K562 (cell line): Measurements from ENCODE around the gene SHISAL1. TPM values are rescaled to one million over a fixed set of nuclear protein-coding genes. Genes with fewer than 3 reads are reported as not detected.
A peak's percentile ranks its signal among the peaks of the same experiment; 100 is the strongest.

Experiments
- CEBPG ChIP-seq, 3 experiments: fragments of 200-800 bp in 1 of 3; sonication (Bioruptor generic) in 1 of 3; sonication (generic) in 1 of 3; formaldehyde crosslinking in 1 of 3; IDR thresholded peaks in 2 of 3; conservative IDR thresholded peaks in 1 of 3; 2 replicates each; pipeline versions ENCODE4 v1.6.1 to v1.8.0; 2016 to 2022; ENCODE audit warnings: missing compliant biosample characterization in 2 of 3, missing genetic modification characterization in 2 of 3, mild to moderate bottlenecking in 1 of 3, missing genetic modification reagents in 1 of 3
- HNRNPL ChIP-seq: fragments of 200-400 bp; formaldehyde crosslinking; IDR thresholded peaks from 2 replicates; pipeline ENCODE4 v1.6.1; 2017; ENCODE audit warnings: low read depth, mild to moderate bottlenecking, low read length
- JUN ChIP-seq, 2 experiments: sonication (generic) in 1 of 2; formaldehyde crosslinking in 1 of 2; IDR thresholded peaks; 2 replicates each; pipeline versions ENCODE4 v1.6.1 to v1.8.0; 2012 to 2022; ENCODE audit warnings: borderline replicate concordance in 2 of 2, mild to moderate bottlenecking in 2 of 2, improper control_type of control experiment in 1 of 2, low read depth in 1 of 2, low read length in 1 of 2, missing genetic modification reagents in 1 of 2
- XRCC3 ChIP-seq: fragments of 450-650 bp; IDR thresholded peaks from 2 replicates; pipeline ENCODE4 v1.6.1; 2017; ENCODE audit warnings: mild to moderate bottlenecking, moderate library complexity
- ZNF57 ChIP-seq: fragments of 450-650 bp; formaldehyde crosslinking; IDR thresholded peaks from 2 replicates; pipeline ENCODE4 v1.4.0; 2020; ENCODE audit warnings: mild to moderate bottlenecking, moderate library complexity
- polyA plus RNA-seq, 8 experiments: library from polyadenylated mRNA; depleted of rRNA in 4 of 8; stranded (reverse) in 5 of 8; unstranded in 3 of 8; fragments of >200 nt; fragmentation: Nextera tagmentation in 2 of 8; fragmentation: Illumina TruSeq in 1 of 8; extraction: Ambion mirVana in 2 of 8; extraction: Trizol in 1 of 8; gene quantifications; 2 replicates each; pipeline versions ENCODE4 v1.2.1 to v1.2.3, GENCODE V29; 2011 to 2014; ENCODE audit warnings: inconsistent platforms in 1 of 8, missing spikeins in 1 of 8
- total RNA-seq, 7 experiments: library from RNA; depleted of rRNA in 6 of 7; stranded (reverse); fragments of >200 nt in 6 of 7; fragmentation: Illumina TruSeq in 2 of 7; extraction: Trizol in 2 of 7; gene quantifications; 2 replicates each; pipeline versions ENCODE4 v1.2.1 to v1.2.3, GENCODE V29; 2011 to 2021; ENCODE audit warnings: low replicate concordance in 1 of 7
- TF ChIP-seq, protein P1 (sequence below): fragments of 450-650 bp; formaldehyde crosslinking; IDR thresholded peaks from 2 replicates; pipeline ENCODE4 v1.4.0; 2020; ENCODE audit warnings: mild to moderate bottlenecking, moderate library complexity
- TF ChIP-seq, protein P2 (sequence below): fragments of 200-800 bp; sonication (Bioruptor generic); IDR thresholded peaks from 2 replicates; pipeline ENCODE4 v1.6.1; 2016; ENCODE audit warnings: missing genetic modification characterization, missing compliant biosample characterization
- TF ChIP-seq, protein P3 (sequence below), 2 experiments: fragments of 450-650 bp in 1 of 2; sonication (generic) in 1 of 2; formaldehyde crosslinking in 1 of 2; IDR thresholded peaks in 1 of 2; conservative IDR thresholded peaks in 1 of 2; 2 replicates each; pipeline versions ENCODE4 v1.6.1 to v1.8.1; 2016 to 2023; ENCODE audit warnings: mild to moderate bottlenecking in 2 of 2, moderate library complexity in 2 of 2, inconsistent platforms in 1 of 2, missing genetic modification reagents in 1 of 2
- TF ChIP-seq, protein P4 (sequence below): sonication (generic); formaldehyde crosslinking; IDR thresholded peaks from 2 replicates; pipeline ENCODE4 v1.8.1; 2023; ENCODE audit warnings: mild to moderate bottlenecking, missing genetic modification reagents

Gene SHISAL1
- total and polyA plus RNA-seq, 9 of the 15 experiments (the other 6 are each of a cell fraction or from before 2014, with no cell fraction given): not detected

DNA sequence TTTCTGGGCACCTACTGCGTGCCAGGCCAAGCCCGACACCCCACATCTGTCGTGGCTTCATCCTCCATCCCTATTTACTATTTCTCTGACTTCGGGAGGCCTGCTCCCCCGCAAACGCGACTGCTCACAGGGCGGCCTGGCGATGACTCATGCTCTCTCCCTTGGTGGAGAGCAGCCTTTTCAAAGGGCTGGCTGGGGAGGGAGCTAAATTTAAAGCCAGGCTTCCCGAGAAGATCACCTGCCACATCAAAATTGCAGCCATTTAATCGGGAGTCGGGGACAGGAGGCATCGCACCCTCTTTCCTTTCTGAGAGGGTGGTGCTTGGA is 24.9 kb upstream of the SHISAL1 start (continued):
- TF ChIP-seq, protein P1, sequence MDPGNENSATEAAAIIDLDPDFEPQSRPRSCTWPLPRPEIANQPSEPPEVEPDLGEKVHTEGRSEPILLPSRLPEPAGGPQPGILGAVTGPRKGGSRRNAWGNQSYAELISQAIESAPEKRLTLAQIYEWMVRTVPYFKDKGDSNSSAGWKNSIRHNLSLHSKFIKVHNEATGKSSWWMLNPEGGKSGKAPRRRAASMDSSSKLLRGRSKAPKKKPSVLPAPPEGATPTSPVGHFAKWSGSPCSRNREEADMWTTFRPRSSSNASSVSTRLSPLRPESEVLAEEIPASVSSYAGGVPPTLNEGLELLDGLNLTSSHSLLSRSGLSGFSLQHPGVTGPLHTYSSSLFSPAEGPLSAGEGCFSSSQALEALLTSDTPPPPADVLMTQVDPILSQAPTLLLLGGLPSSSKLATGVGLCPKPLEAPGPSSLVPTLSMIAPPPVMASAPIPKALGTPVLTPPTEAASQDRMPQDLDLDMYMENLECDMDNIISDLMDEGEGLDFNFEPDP (CRISPR knock-in tag): no peak
- TF ChIP-seq JUN (IDR thresholded peaks at IDR 0.05; ENCODE audit: borderline replicate concordance, low read depth, low read length) (peak; percentile 60), JUN (CRISPR knock-in tag; IDR thresholded peaks at IDR 0.05; ENCODE audit: borderline replicate concordance) (no peak), HNRNPL (no peak), CEBPG (CRISPR knock-in tag; IDR thresholded peaks at IDR 0.05) (no peak), CEBPG (tag; conservative IDR thresholded peaks at IDR 0.05 in 1 of 2, IDR thresholded peaks at IDR 0.05 in 1 of 2) (no peak), XRCC3 (no peak), ZNF57 (CRISPR knock-in tag) (no peak)
- TF ChIP-seq, protein P2, sequence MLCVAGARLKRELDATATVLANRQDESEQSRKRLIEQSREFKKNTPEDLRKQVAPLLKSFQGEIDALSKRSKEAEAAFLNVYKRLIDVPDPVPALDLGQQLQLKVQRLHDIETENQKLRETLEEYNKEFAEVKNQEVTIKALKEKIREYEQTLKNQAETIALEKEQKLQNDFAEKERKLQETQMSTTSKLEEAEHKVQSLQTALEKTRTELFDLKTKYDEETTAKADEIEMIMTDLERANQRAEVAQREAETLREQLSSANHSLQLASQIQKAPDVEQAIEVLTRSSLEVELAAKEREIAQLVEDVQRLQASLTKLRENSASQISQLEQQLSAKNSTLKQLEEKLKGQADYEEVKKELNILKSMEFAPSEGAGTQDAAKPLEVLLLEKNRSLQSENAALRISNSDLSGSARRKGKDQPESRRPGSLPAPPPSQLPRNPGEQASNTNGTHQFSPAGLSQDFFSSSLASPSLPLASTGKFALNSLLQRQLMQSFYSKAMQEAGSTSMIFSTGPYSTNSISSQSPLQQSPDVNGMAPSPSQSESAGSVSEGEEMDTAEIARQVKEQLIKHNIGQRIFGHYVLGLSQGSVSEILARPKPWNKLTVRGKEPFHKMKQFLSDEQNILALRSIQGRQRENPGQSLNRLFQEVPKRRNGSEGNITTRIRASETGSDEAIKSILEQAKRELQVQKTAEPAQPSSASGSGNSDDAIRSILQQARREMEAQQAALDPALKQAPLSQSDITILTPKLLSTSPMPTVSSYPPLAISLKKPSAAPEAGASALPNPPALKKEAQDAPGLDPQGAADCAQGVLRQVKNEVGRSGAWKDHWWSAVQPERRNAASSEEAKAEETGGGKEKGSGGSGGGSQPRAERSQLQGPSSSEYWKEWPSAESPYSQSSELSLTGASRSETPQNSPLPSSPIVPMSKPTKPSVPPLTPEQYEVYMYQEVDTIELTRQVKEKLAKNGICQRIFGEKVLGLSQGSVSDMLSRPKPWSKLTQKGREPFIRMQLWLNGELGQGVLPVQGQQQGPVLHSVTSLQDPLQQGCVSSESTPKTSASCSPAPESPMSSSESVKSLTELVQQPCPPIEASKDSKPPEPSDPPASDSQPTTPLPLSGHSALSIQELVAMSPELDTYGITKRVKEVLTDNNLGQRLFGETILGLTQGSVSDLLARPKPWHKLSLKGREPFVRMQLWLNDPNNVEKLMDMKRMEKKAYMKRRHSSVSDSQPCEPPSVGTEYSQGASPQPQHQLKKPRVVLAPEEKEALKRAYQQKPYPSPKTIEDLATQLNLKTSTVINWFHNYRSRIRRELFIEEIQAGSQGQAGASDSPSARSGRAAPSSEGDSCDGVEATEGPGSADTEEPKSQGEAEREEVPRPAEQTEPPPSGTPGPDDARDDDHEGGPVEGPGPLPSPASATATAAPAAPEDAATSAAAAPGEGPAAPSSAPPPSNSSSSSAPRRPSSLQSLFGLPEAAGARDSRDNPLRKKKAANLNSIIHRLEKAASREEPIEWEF (CRISPR knock-in tag): no peak
- TF ChIP-seq, protein P3, sequence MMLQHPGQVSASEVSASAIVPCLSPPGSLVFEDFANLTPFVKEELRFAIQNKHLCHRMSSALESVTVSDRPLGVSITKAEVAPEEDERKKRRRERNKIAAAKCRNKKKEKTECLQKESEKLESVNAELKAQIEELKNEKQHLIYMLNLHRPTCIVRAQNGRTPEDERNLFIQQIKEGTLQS (IDR thresholded peaks at IDR 0.05): peak; percentile 80
- TF ChIP-seq, protein P3 (CRISPR knock-in tag; conservative IDR thresholded peaks at IDR 0.05): no peak
- TF ChIP-seq, protein P4, sequence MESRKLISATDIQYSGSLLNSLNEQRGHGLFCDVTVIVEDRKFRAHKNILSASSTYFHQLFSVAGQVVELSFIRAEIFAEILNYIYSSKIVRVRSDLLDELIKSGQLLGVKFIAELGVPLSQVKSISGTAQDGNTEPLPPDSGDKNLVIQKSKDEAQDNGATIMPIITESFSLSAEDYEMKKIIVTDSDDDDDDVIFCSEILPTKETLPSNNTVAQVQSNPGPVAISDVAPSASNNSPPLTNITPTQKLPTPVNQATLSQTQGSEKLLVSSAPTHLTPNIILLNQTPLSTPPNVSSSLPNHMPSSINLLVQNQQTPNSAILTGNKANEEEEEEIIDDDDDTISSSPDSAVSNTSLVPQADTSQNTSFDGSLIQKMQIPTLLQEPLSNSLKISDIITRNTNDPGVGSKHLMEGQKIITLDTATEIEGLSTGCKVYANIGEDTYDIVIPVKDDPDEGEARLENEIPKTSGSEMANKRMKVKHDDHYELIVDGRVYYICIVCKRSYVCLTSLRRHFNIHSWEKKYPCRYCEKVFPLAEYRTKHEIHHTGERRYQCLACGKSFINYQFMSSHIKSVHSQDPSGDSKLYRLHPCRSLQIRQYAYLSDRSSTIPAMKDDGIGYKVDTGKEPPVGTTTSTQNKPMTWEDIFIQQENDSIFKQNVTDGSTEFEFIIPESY (CRISPR knock-in tag): no peak
